Progenitor cell of endocrine pancreas (in vitro differentiated cells): Measurements from ENCODE around the gene TMEM220. TPM values are rescaled to one million over a fixed set of nuclear protein-coding genes. Genes with fewer than 3 reads are reported as not detected.

Source experiments
- DNase-seq: peaks from one replicate; pipeline ENCODE4 v3.0.0; 2021; ENCODE audit warnings: low spot score; ENCODE audit not compliant: unreplicated experiment
- H3K27ac Mint-ChIP-seq: 2 replicates; pipeline ENCODE4 v1.8.0; 2021; ENCODE audit warnings: mild to moderate bottlenecking, moderate library complexity, mixed read lengths
- H3K27me3 Mint-ChIP-seq: 2 replicates; pipeline ENCODE4 v1.8.0; 2021; ENCODE audit warnings: mixed read lengths
- H3K36me3 Mint-ChIP-seq: 2 replicates; pipeline ENCODE4 v1.8.0; 2022; ENCODE audit warnings: mixed read lengths; ENCODE audit not compliant: insufficient read depth
- H3K4me1 Mint-ChIP-seq: 2 replicates; pipeline ENCODE4 v1.8.0; 2021; ENCODE audit warnings: low read depth, mixed read lengths
- H3K4me3 Mint-ChIP-seq: 2 replicates; pipeline ENCODE4 v1.8.0; 2021; ENCODE audit warnings: low read depth, mild to moderate bottlenecking, moderate library complexity, mixed read lengths
- H3K9me3 Mint-ChIP-seq: 2 replicates; pipeline ENCODE4 v1.8.0; 2021; ENCODE audit warnings: low read depth, mixed read lengths
- CTCF ChIP-seq: fragments of 200-600 bp; sonication (generic); IDR thresholded peaks from one replicate; pipeline ENCODE4 v1.5.0; 2021; ENCODE audit warnings: antibody characterized with exemption, mild to moderate bottlenecking; ENCODE audit not compliant: unreplicated experiment
- total RNA-seq: library from RNA; stranded (reverse); gene quantifications from 2 replicates; pipeline ENCODE4 v1.2.1, GENCODE V29; 2021

TMEM220 gene
- total RNA-seq, 1 donor from 2014 or later, result 3.3 TPM

GRCh38 chr17:10743316-10744009, 13.6 kb upstream of the TMEM220 start:
- H3K27me3 Mint-ChIP-seq, result peaks cover 68% of the 10 kb centered on the region
- H3K4me1 Mint-ChIP-seq, result peaks cover 10% of the 10 kb centered on the region
- H3K4me3 Mint-ChIP-seq, result no peak overlapping the region
- H3K27ac Mint-ChIP-seq, result no peak overlapping the region
- TF ChIP-seq CTCF, result no peak
- peaks cover 2% of the 10 kb centered on the region for H3K36me3 Mint-ChIP-seq
- H3K9me3 Mint-ChIP-seq, result no peaks in the 10 kb centered on the region
- DNase-seq, result no peak

GRCh38 chr17:10742431-10742830, 12.6 kb upstream of the TMEM220 start:
- Mint-ChIP-seq H3K27ac (no peak overlapping the region), H3K4me3 (no peak overlapping the region), H3K36me3 (peaks cover 2% of the 10 kb centered on the region), H3K9me3 (no peaks in the 10 kb centered on the region), H3K4me1 (peaks cover 10% of the 10 kb centered on the region), H3K27me3 (peaks cover 66% of the 10 kb centered on the region)
- DNase-seq, result no peak
- no peak for TF ChIP-seq CTCF

GRCh38 chr17:10741416-10742135, 11.8 kb upstream of the TMEM220 start:
- TF ChIP-seq CTCF, result no peak
- Mint-ChIP-seq H3K27ac (no peak overlapping the region), H3K27me3 (peaks cover 60% of the 10 kb centered on the region), H3K9me3 (no peaks in the 10 kb centered on the region), H3K36me3 (peaks cover 2% of the 10 kb centered on the region), H3K4me3 (no peak overlapping the region), H3K4me1 (peaks cover 10% of the 10 kb centered on the region)
- no peak for DNase-seq

GRCh38 chr17:10739386-10739785, 9.6 kb upstream of the TMEM220 start:
- no peak for TF ChIP-seq CTCF
- Mint-ChIP-seq H3K9me3 (no peaks in the 10 kb centered on the region), H3K4me3 (no peak overlapping the region), H3K27ac (no peak overlapping the region), H3K4me1 (peaks cover under 1% of the 10 kb centered on the region), H3K36me3 (peaks cover 2% of the 10 kb centered on the region), H3K27me3 (peaks cover 57% of the 10 kb centered on the region)
- DNase-seq, result no peak

GRCh38 chr17:10738521-10739258, 8.9 kb upstream of the TMEM220 start:
- peaks cover 61% of the 10 kb centered on the region for H3K27me3 Mint-ChIP-seq
- no peaks in the 10 kb centered on the region for H3K4me1 Mint-ChIP-seq
- no peak for DNase-seq
- no peak overlapping the region for H3K27ac Mint-ChIP-seq
- no peak for TF ChIP-seq CTCF
- H3K36me3 Mint-ChIP-seq, result peaks cover 2% of the 10 kb centered on the region
- no peak overlapping the region for H3K4me3 Mint-ChIP-seq
- no peaks in the 10 kb centered on the region for H3K9me3 Mint-ChIP-seq
